WTC11 (cell line): ENCODE measurements around the gene CREB3L1. TPM values are rescaled to one million over a fixed set of nuclear protein-coding genes. Genes with fewer than 3 reads are reported as not detected.
"Not testable (repeated sequence)": the region's sequence is repeated elsewhere in the genome, so short reads cannot be mapped to it uniquely, and the experiment has no call there.

Source experiments
- ATAC-seq: fragments of 200-7000 bp; cut with Tn5 transposase; 2 replicates; pipeline ENCODE4 v1.10.0; 2021; ENCODE audit warnings: mild to moderate bottlenecking, moderate library complexity
- CTCF ChIA-PET: fragments of 300-600 bp; sonication (Branson Sonifier 250); formaldehyde crosslinking; loops from one replicate; lab custom pipeline; 2021; ENCODE audit warnings: antibody characterized with exemption; lab: Charles Lee
- POLR2A ChIA-PET: fragments of 350-600 bp; sonication (Branson Sonifier 250); formaldehyde crosslinking; loops from one replicate; lab custom pipeline; 2021; ENCODE audit warnings: antibody characterized with exemption; lab: Charles Lee
- DNase-seq: peaks from one replicate; pipeline ENCODE4 v3.0.0; 2021; ENCODE audit warnings: low spot score
- H3K27ac Mint-ChIP-seq: 2 replicates; pipeline ENCODE4 v1.8.0; 2021; ENCODE audit warnings: mixed read lengths
- H3K27me3 Mint-ChIP-seq: 2 replicates; pipeline ENCODE4 v1.8.0; 2021; ENCODE audit warnings: low read depth, mild to moderate bottlenecking, moderate library complexity, mixed read lengths
- H3K36me3 Mint-ChIP-seq: 2 replicates; pipeline ENCODE4 v1.8.0; 2021; ENCODE audit warnings: mixed read lengths
- H3K4me1 Mint-ChIP-seq: 2 replicates; pipeline ENCODE4 v1.8.0; 2022; ENCODE audit warnings: mixed read lengths
- H3K4me3 Mint-ChIP-seq: 2 replicates; pipeline ENCODE4 v1.8.0; 2021; ENCODE audit warnings: mild to moderate bottlenecking, moderate library complexity, mixed read lengths
- H3K9me3 Mint-ChIP-seq: 2 replicates; pipeline ENCODE4 v1.8.0; 2021; ENCODE audit warnings: mixed read lengths
- ESRRA ChIP-seq: sonication (generic); formaldehyde crosslinking; IDR thresholded peaks from 2 replicates; pipeline ENCODE4 v1.8.1; 2022; ENCODE audit warnings: mild to moderate bottlenecking, missing genetic modification reagents, borderline replicate concordance
- JUN ChIP-seq: sonication (generic); formaldehyde crosslinking; IDR thresholded peaks from 2 replicates; pipeline ENCODE4 v1.8.0; 2023; ENCODE audit warnings: mild to moderate bottlenecking, missing genetic modification reagents
- KAT7 ChIP-seq: sonication (generic); formaldehyde crosslinking; IDR thresholded peaks from 2 replicates; pipeline ENCODE4 v1.8.1; 2023; ENCODE audit warnings: missing genetic modification reagents, mild to moderate bottlenecking, borderline replicate concordance
- MYBL2 ChIP-seq: sonication (generic); formaldehyde crosslinking; IDR thresholded peaks from 2 replicates; pipeline ENCODE4 v1.8.1; 2023; ENCODE audit warnings: mild to moderate bottlenecking, moderate library complexity, missing genetic modification reagents
- NFYB ChIP-seq: sonication (generic); formaldehyde crosslinking; conservative IDR thresholded peaks from 2 replicates; pipeline ENCODE4 v1.8.0; 2022; ENCODE audit warnings: low read depth, missing genetic modification reagents
- OVOL2 ChIP-seq: fragments of 250-450 bp; sonication (Bioruptor Pico); IDR thresholded peaks from 2 replicates; pipeline ENCODE4 v1.9.0; 2021; ENCODE audit warnings: mild to moderate bottlenecking, borderline replicate concordance
- SMAD4 ChIP-seq: sonication (generic); formaldehyde crosslinking; IDR thresholded peaks from 2 replicates; pipeline ENCODE4 v1.8.0; 2022; ENCODE audit warnings: mild to moderate bottlenecking, missing genetic modification reagents
- SP1 ChIP-seq: sonication (generic); formaldehyde crosslinking; conservative IDR thresholded peaks from 2 replicates; pipeline ENCODE4 v1.8.1; 2022; ENCODE audit warnings: missing genetic modification reagents
- TEAD1 ChIP-seq: sonication (generic); formaldehyde crosslinking; IDR thresholded peaks from 2 replicates; pipeline ENCODE4 v1.8.0; 2022; ENCODE audit warnings: mild to moderate bottlenecking, missing genetic modification reagents
- ZNF671 ChIP-seq: fragments of 250-450 bp; sonication (Bioruptor Pico); IDR thresholded peaks from 2 replicates; pipeline ENCODE4 v1.8.0; 2021; ENCODE audit warnings: mild to moderate bottlenecking
- total RNA-seq: library from RNA; stranded (reverse); gene quantifications from 3 replicates; pipeline ENCODE4 v1.2.3, GENCODE V29; 2021
- TF ChIP-seq, protein P1 (sequence below): sonication (generic); formaldehyde crosslinking; IDR thresholded peaks from 2 replicates; pipeline ENCODE4 v1.8.0; 2023; ENCODE audit warnings: mild to moderate bottlenecking, missing genetic modification reagents
- TF ChIP-seq, protein P2 (sequence below): fragments of 250-450 bp; sonication (Bioruptor Pico); IDR thresholded peaks from 2 replicates; pipeline ENCODE4 v1.9.0; 2021; ENCODE audit warnings: mild to moderate bottlenecking, borderline replicate concordance
- TF ChIP-seq, protein P3 (sequence below): fragments of 250-450 bp; sonication (Bioruptor Pico); IDR thresholded peaks from 2 replicates; pipeline ENCODE4 v1.8.0; 2021; ENCODE audit warnings: mild to moderate bottlenecking
- TF ChIP-seq, protein P4 (sequence below): sonication (generic); formaldehyde crosslinking; IDR thresholded peaks from 2 replicates; pipeline ENCODE4 v1.8.0; 2023; ENCODE audit warnings: missing genetic modification reagents
- TF ChIP-seq, protein P5 (sequence below): sonication (generic); formaldehyde crosslinking; IDR thresholded peaks from 2 replicates; pipeline ENCODE4 v1.8.1; 2023; ENCODE audit warnings: mild to moderate bottlenecking, missing genetic modification reagents, moderate library complexity
- TF ChIP-seq, protein P6 (sequence below): sonication (generic); formaldehyde crosslinking; IDR thresholded peaks from 2 replicates; pipeline ENCODE4 v1.8.0; 2022; ENCODE audit warnings: missing genetic modification reagents

Gene CREB3L1
- total RNA-seq, 1 experiment from 2014 or later = 10.9 TPM

DNA sequence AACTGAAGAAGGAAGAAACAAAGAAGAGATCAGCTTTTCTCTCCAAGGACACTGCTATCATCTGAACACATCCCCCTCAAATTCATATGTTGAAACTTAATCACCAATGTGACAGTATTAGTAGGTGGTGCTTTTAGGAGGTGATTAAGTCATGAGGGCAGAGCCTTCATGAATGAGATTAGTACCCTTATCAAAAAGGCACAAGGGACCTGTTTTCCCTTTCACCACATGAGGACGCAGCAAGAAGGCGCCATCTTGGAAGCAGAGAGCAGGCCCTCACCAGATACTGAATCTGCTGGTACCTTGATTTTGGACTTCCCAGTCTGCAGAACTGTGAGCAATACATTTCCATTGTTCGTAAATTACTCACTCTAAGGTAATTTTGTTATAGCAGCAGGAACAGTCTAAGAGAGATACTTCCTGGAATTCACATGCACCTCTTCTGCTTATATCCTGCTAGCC lies 20.9 kb upstream of the CREB3L1 start (continued):
- TF ChIP-seq, protein P1, sequence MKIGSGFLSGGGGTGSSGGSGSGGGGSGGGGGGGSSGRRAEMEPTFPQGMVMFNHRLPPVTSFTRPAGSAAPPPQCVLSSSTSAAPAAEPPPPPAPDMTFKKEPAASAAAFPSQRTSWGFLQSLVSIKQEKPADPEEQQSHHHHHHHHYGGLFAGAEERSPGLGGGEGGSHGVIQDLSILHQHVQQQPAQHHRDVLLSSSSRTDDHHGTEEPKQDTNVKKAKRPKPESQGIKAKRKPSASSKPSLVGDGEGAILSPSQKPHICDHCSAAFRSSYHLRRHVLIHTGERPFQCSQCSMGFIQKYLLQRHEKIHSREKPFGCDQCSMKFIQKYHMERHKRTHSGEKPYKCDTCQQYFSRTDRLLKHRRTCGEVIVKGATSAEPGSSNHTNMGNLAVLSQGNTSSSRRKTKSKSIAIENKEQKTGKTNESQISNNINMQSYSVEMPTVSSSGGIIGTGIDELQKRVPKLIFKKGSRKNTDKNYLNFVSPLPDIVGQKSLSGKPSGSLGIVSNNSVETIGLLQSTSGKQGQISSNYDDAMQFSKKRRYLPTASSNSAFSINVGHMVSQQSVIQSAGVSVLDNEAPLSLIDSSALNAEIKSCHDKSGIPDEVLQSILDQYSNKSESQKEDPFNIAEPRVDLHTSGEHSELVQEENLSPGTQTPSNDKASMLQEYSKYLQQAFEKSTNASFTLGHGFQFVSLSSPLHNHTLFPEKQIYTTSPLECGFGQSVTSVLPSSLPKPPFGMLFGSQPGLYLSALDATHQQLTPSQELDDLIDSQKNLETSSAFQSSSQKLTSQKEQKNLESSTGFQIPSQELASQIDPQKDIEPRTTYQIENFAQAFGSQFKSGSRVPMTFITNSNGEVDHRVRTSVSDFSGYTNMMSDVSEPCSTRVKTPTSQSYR (CRISPR knock-in tag) = no peak
- TF ChIP-seq, protein P2, sequence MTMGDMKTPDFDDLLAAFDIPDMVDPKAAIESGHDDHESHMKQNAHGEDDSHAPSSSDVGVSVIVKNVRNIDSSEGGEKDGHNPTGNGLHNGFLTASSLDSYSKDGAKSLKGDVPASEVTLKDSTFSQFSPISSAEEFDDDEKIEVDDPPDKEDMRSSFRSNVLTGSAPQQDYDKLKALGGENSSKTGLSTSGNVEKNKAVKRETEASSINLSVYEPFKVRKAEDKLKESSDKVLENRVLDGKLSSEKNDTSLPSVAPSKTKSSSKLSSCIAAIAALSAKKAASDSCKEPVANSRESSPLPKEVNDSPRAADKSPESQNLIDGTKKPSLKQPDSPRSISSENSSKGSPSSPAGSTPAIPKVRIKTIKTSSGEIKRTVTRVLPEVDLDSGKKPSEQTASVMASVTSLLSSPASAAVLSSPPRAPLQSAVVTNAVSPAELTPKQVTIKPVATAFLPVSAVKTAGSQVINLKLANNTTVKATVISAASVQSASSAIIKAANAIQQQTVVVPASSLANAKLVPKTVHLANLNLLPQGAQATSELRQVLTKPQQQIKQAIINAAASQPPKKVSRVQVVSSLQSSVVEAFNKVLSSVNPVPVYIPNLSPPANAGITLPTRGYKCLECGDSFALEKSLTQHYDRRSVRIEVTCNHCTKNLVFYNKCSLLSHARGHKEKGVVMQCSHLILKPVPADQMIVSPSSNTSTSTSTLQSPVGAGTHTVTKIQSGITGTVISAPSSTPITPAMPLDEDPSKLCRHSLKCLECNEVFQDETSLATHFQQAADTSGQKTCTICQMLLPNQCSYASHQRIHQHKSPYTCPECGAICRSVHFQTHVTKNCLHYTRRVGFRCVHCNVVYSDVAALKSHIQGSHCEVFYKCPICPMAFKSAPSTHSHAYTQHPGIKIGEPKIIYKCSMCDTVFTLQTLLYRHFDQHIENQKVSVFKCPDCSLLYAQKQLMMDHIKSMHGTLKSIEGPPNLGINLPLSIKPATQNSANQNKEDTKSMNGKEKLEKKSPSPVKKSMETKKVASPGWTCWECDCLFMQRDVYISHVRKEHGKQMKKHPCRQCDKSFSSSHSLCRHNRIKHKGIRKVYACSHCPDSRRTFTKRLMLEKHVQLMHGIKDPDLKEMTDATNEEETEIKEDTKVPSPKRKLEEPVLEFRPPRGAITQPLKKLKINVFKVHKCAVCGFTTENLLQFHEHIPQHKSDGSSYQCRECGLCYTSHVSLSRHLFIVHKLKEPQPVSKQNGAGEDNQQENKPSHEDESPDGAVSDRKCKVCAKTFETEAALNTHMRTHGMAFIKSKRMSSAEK (CRISPR knock-in tag) = no peak
- TF ChIP-seq SP1 (no peak), KAT7 (CRISPR knock-in tag) (no peak), MYBL2 (no peak), NFYB (CRISPR knock-in tag) (no peak), SMAD4 (no peak)
- TF ChIP-seq, protein P3, sequence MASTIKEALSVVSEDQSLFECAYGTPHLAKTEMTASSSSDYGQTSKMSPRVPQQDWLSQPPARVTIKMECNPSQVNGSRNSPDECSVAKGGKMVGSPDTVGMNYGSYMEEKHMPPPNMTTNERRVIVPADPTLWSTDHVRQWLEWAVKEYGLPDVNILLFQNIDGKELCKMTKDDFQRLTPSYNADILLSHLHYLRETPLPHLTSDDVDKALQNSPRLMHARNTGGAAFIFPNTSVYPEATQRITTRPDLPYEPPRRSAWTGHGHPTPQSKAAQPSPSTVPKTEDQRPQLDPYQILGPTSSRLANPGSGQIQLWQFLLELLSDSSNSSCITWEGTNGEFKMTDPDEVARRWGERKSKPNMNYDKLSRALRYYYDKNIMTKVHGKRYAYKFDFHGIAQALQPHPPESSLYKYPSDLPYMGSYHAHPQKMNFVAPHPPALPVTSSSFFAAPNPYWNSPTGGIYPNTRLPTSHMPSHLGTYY (CRISPR knock-in tag) = no peak
- TF ChIP-seq, protein P4, sequence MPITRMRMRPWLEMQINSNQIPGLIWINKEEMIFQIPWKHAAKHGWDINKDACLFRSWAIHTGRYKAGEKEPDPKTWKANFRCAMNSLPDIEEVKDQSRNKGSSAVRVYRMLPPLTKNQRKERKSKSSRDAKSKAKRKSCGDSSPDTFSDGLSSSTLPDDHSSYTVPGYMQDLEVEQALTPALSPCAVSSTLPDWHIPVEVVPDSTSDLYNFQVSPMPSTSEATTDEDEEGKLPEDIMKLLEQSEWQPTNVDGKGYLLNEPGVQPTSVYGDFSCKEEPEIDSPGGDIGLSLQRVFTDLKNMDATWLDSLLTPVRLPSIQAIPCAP = no peak
- TF ChIP-seq, protein P5, sequence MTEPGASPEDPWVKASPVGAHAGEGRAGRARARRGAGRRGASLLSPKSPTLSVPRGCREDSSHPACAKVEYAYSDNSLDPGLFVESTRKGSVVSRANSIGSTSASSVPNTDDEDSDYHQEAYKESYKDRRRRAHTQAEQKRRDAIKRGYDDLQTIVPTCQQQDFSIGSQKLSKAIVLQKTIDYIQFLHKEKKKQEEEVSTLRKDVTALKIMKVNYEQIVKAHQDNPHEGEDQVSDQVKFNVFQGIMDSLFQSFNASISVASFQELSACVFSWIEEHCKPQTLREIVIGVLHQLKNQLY (CRISPR knock-in tag) = no peak

DNA sequence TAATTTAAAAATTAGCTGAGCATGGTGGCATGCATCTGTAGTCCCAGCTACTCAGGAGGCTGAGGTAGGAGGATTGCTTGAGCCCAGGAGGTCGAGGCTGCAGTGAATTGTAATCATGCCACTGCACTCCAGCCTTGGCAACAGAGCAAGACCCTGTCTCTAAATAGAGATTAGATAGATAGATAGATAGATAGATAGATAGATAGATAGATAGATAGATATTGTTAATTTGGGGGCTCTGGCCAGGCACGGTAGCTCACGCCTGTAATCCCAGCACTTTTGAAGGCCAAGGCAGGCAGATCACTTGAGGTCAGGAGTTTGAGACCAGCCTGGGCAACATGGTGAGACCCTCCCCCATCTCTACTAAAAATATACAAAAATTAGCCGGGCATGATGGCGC lies 18.1 kb upstream of the CREB3L1 start:
- not testable (repeated sequence) for H3K4me1 Mint-ChIP-seq, ATAC-seq

DNA sequence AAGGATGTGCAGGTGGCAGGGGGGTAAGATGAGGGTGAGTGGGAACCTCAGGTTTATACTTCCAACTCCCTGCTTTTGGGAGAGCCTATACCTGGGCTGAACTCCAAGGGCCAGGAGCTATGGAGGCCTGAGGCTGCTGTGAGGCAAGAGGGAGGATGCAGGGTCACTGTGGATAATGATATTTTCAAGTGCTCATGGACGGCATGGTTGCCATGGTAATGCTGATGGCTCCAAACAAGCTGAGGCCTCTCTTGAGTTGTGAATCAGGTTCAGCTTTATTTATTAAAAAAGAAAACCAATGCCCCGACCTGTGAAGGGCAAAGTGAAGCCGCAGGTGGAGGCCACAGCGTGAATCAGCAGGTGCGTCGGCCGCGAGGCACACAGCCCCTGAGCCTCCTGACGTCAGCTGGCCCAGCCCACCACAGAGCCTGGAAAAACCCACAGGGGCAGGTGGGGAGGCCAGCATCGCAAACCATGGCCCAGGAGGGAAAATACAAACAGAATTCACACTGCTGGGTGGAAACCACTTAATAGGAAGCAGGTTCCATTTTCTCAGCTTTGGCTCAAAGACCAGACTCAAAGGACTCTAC lies 17.4 kb upstream of the CREB3L1 start:
- Mint-ChIP-seq H3K27ac (no peak overlapping the region), H3K9me3 (peaks cover 11% of the 10 kb centered on the region), H3K4me3 (no peak overlapping the region), H3K27me3 (no peaks in the 10 kb centered on the region; the same call in 1 of the 2 replicates), H3K36me3 (no peaks in the 10 kb centered on the region), H3K4me1 (peaks cover 4% of the 10 kb centered on the region; the same call in 1 of the 2 replicates)
- ChIA-PET CTCF (interaction anchor here (0.6 to 1.2 kb wide), 3 partner anchors 17 to 21 kb away, joined by 3 to 5 read pairs (median 4); no protein-coding TSS in a partner anchor), POLR2A (interaction anchor here (1.0 kb wide), 1 partner anchor 36 kb away, joined by 3 read pairs; no protein-coding TSS in a partner anchor)
- no peak for DNase-seq
- ATAC-seq = no peak
- TF ChIP-seq TEAD1 (CRISPR knock-in tag) (no peak), ESRRA (CRISPR knock-in tag) (no peak), JUN (CRISPR knock-in tag) (no peak), OVOL2 (no peak), SMAD4 (no peak), ZNF671 (CRISPR knock-in tag) (no peak)
- TF ChIP-seq, protein P6, sequence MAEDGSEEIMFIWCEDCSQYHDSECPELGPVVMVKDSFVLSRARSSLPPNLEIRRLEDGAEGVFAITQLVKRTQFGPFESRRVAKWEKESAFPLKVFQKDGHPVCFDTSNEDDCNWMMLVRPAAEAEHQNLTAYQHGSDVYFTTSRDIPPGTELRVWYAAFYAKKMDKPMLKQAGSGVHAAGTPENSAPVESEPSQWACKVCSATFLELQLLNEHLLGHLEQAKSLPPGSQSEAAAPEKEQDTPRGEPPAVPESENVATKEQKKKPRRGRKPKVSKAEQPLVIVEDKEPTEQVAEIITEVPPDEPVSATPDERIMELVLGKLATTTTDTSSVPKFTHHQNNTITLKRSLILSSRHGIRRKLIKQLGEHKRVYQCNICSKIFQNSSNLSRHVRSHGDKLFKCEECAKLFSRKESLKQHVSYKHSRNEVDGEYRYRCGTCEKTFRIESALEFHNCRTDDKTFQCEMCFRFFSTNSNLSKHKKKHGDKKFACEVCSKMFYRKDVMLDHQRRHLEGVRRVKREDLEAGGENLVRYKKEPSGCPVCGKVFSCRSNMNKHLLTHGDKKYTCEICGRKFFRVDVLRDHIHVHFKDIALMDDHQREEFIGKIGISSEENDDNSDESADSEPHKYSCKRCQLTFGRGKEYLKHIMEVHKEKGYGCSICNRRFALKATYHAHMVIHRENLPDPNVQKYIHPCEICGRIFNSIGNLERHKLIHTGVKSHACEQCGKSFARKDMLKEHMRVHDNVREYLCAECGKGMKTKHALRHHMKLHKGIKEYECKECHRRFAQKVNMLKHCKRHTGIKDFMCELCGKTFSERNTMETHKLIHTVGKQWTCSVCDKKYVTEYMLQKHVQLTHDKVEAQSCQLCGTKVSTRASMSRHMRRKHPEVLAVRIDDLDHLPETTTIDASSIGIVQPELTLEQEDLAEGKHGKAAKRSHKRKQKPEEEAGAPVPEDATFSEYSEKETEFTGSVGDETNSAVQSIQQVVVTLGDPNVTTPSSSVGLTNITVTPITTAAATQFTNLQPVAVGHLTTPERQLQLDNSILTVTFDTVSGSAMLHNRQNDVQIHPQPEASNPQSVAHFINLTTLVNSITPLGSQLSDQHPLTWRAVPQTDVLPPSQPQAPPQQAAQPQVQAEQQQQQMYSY = no peak

More for the DNA sequence above, 18.1 kb upstream of the CREB3L1 start:
- H3K9me3 Mint-ChIP-seq = peaks cover 11% of the 10 kb centered on the region
- not testable (repeated sequence) for DNase-seq, H3K27ac Mint-ChIP-seq, H3K4me3 Mint-ChIP-seq, H3K27me3 Mint-ChIP-seq, H3K36me3 Mint-ChIP-seq
- ChIA-PET POLR2A (interaction anchor here (1.0 kb wide), 1 partner anchor 36 kb away, joined by 3 read pairs; no protein-coding TSS in a partner anchor), CTCF (interaction anchor here (0.8 kb wide), 1 partner anchor 20 kb away, joined by 5 read pairs; no protein-coding TSS in a partner anchor)
